22Rv1 (cell line): Measurements from ENCODE around the gene ENDOV.

Experiments
- CTCF ChIP-seq: fragments of 450-650 bp; IDR thresholded peaks from 2 replicates; pipeline ENCODE4 v1.5.1; 2017; ENCODE audit warnings: mild to moderate bottlenecking
- ZFX ChIP-seq: fragments of 450-650 bp; IDR thresholded peaks from 2 replicates; pipeline ENCODE4 v1.6.1; 2017; ENCODE audit warnings: antibody characterized with exemption, borderline replicate concordance

GRCh38 chr17:80475910-80476876 lies 61.2 kb downstream of the ENDOV start, which contains the start of gene NPTX1:
- no peak for TF ChIP-seq CTCF
- no peak for TF ChIP-seq ZFX
